Tongue (tissue), 3 donors: Measurements from ENCODE around the gene FGF13. TPM values are rescaled to one million over a fixed set of nuclear protein-coding genes. Genes with fewer than 3 reads are reported as not detected.

Source experiments
- DNase-seq: peaks from one replicate; pipeline ENCODE4 v3.0.0-alpha.2; 2015
- small RNA-seq: library from RNA; depleted of rRNA; stranded (forward); fragments of <200 nt; gene quantifications from one replicate; pipeline ENCODE3, GENCODE V24; 2014; ENCODE audit warnings: low replicate concordance
- total RNA-seq: library from RNA; depleted of rRNA; stranded (reverse); fragments of >200 nt; gene quantifications from one replicate; pipeline ENCODE4 v1.2.3, GENCODE V29; 2014

The FGF13 gene
- total RNA-seq, 1 donor from 2014 or later, result 49.3 TPM

- DNase-seq, result no peak
These were observed 47.5 kb downstream of the FGF13 start for GRCh38 chrX:138664016-138664415.

- DNase-seq, result no peak
These were observed 60.0 kb downstream of the FGF13 start for GRCh38 chrX:138651494-138651893.

GRCh38 chrX:138648568-138648967, 62.9 kb downstream of the FGF13 start:
- DNase-seq, result no peak

DNA sequence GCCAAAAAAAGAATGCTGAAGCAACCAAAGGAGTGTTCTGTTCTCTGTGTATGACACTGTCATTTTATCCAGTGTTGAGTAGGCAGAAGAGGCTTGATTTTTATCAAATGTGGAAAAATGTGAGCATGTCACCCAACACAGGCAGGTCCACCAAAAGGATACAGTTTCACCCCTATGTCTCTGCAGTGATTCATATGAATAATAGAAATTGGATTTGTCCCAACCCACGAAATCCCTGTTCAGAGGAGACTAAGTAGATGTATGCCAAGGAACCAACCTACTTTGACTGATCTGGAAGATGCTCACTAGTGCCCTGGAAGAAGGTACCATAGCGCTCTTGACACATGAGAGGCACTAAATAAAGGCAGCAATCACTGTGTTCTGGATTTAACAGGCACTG, 72.5 kb downstream of the FGF13 start:
- no peak for DNase-seq

Small RNAs within 50 kb of the gene (small RNA-seq; reads per million reads assigned to genes)
- not detected for gene AL031386.1
- gene MIR504, result 2.1 reads per million, percentile 90 among the genes with 10 or more reads in this experiment
